ENCODE results near the gene NECTIN4.

NECTIN4 gene

DNA sequence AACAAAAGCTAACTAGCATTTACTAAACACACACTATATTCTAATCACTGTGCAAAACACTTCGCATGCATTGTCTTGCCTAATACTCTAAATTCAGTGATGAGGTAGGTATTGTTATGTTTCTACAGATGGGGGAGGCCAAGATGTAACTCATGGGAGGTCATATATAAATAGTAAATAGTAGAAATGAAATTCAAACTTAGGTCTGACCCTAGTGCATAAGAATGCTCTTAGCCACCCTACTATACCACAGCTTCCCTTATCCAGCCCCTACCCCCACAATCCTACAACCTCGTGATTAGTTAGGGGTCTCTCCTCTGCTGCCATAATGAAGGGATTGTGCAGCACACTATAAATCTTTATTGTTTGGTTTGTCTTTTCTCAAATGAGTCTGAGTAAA lies 25.2 kb upstream of the NECTIN4 start:
- no peak for TF ChIP-seq TCF12 (IDR thresholded peaks at IDR 0.05; ENCODE audit: low read depth)
- TF ChIP-seq, protein P1, sequence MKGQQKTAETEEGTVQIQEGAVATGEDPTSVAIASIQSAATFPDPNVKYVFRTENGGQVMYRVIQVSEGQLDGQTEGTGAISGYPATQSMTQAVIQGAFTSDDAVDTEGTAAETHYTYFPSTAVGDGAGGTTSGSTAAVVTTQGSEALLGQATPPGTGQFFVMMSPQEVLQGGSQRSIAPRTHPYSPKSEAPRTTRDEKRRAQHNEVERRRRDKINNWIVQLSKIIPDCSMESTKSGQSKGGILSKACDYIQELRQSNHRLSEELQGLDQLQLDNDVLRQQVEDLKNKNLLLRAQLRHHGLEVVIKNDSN (IDR thresholded peaks at IDR 0.05) = no peak
- TF ChIP-seq EGR1 (IDR thresholded peaks at IDR 0.05) = no peak
- no peak for TF ChIP-seq FOXM1 (IDR thresholded peaks at IDR 0.05; ENCODE audit: borderline replicate concordance, low read depth)
- TF ChIP-seq NFIC (IDR thresholded peaks at IDR 0.05) = no peak
- no peak for TF ChIP-seq CREB1 (IDR thresholded peaks at IDR 0.05; ENCODE audit: low read depth)
- TF ChIP-seq CEBPB (IDR thresholded peaks at IDR 0.05) = no peak
- TF ChIP-seq EP300 (IDR thresholded peaks at IDR 0.05; ENCODE audit: borderline replicate concordance) = no peak
- TF ChIP-seq ZBTB7A (IDR thresholded peaks at IDR 0.05; ENCODE audit: low read depth) = no peak
- TF ChIP-seq YY1 (IDR thresholded peaks at IDR 0.05; ENCODE audit: low read depth) = no peak
- TF ChIP-seq TEAD4 (IDR thresholded peaks at IDR 0.05) = no peak
- TF ChIP-seq RAD21 (IDR thresholded peaks at IDR 0.05; ENCODE audit: low read depth) = no peak
- TF ChIP-seq, protein P2, sequence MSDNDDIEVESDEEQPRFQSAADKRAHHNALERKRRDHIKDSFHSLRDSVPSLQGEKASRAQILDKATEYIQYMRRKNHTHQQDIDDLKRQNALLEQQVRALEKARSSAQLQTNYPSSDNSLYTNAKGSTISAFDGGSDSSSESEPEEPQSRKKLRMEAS (IDR thresholded peaks at IDR 0.05) = no peak
- TF ChIP-seq TAF1 (IDR thresholded peaks at IDR 0.05; ENCODE audit: low read depth) = no peak
- TF ChIP-seq, protein P3, sequence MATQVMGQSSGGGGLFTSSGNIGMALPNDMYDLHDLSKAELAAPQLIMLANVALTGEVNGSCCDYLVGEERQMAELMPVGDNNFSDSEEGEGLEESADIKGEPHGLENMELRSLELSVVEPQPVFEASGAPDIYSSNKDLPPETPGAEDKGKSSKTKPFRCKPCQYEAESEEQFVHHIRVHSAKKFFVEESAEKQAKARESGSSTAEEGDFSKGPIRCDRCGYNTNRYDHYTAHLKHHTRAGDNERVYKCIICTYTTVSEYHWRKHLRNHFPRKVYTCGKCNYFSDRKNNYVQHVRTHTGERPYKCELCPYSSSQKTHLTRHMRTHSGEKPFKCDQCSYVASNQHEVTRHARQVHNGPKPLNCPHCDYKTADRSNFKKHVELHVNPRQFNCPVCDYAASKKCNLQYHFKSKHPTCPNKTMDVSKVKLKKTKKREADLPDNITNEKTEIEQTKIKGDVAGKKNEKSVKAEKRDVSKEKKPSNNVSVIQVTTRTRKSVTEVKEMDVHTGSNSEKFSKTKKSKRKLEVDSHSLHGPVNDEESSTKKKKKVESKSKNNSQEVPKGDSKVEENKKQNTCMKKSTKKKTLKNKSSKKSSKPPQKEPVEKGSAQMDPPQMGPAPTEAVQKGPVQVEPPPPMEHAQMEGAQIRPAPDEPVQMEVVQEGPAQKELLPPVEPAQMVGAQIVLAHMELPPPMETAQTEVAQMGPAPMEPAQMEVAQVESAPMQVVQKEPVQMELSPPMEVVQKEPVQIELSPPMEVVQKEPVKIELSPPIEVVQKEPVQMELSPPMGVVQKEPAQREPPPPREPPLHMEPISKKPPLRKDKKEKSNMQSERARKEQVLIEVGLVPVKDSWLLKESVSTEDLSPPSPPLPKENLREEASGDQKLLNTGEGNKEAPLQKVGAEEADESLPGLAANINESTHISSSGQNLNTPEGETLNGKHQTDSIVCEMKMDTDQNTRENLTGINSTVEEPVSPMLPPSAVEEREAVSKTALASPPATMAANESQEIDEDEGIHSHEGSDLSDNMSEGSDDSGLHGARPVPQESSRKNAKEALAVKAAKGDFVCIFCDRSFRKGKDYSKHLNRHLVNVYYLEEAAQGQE (IDR thresholded peaks at IDR 0.05; ENCODE audit: low read depth) = no peak

DNA sequence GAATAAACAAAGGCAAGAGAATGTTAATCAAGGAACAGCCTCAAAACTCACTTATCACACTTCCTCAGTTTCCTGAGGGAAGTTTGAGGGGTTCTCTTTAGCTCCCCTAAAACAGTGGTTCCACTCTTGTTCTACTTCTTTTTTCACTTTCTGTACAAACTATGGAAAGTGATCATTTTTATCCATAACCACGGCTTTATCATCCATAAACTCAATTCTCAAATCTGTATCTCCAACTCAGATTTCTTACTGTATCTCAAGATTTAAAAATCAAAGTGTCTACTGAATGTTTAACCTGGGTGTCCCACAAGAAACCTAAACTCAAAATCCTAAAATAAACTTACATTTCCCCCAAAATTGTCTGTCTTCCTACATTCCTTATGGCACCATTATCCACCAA lies 24.6 kb upstream of the NECTIN4 start:
- TF ChIP-seq CEBPB (IDR thresholded peaks at IDR 0.05) (no peak), FOXM1 (IDR thresholded peaks at IDR 0.05; ENCODE audit: borderline replicate concordance, low read depth) (no peak), TAF1 (IDR thresholded peaks at IDR 0.05; ENCODE audit: low read depth) (no peak), ZBTB7A (IDR thresholded peaks at IDR 0.05; ENCODE audit: low read depth) (no peak)
- TF ChIP-seq, protein P3 (IDR thresholded peaks at IDR 0.05; ENCODE audit: low read depth) = no peak
- TF ChIP-seq, protein P2 (IDR thresholded peaks at IDR 0.05) = no peak

DNA sequence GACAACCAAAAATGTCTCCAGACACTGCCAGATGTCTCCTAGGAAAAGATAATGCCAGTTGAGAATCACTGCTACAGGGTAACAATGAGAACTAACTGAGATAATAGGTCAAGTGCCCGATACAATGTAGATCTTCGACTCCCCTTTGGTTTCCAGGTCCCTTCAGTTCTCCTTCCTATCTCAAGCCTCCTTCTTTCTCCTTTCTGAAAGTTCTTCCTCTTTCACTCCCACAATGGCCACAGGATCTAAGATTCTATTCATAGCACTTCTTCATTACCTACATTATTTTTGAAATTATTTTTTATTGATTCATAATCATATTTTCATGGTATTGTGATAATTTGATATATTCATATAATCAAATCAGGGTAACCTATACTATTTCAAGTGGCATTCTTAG lies 22.2 kb upstream of the NECTIN4 start:
- no peak for TF ChIP-seq CREB1 (IDR thresholded peaks at IDR 0.05; ENCODE audit: low read depth)

DNA sequence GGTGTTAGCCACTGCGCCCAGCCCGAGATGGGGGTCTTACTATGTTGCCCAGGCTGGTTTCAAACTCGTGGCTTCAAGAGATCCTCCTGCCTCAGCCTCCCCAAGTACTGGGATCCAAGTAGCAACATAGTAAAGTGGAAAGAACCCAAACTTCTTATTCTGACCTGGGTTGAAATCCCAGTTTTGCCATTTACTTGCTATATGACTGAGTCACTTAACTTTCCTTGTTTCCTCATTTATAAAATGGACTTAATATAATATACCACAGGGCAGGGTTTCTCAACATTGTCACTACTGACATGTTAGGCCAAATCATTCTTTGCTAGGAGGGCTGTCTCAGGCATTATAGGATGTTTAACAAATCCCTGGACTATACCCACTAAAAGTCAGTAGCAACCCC lies 21.8 kb upstream of the NECTIN4 start:
- no peak for TF ChIP-seq TCF12 (IDR thresholded peaks at IDR 0.05; ENCODE audit: low read depth)
- no peak for TF ChIP-seq EP300 (IDR thresholded peaks at IDR 0.05; ENCODE audit: borderline replicate concordance)
- TF ChIP-seq CREB1 (IDR thresholded peaks at IDR 0.05; ENCODE audit: low read depth) = no peak
- TF ChIP-seq TAF1 (IDR thresholded peaks at IDR 0.05; ENCODE audit: low read depth) = no peak
- TF ChIP-seq CEBPB (IDR thresholded peaks at IDR 0.05) = no peak
- no peak for TF ChIP-seq EGR1 (IDR thresholded peaks at IDR 0.05)

DNA sequence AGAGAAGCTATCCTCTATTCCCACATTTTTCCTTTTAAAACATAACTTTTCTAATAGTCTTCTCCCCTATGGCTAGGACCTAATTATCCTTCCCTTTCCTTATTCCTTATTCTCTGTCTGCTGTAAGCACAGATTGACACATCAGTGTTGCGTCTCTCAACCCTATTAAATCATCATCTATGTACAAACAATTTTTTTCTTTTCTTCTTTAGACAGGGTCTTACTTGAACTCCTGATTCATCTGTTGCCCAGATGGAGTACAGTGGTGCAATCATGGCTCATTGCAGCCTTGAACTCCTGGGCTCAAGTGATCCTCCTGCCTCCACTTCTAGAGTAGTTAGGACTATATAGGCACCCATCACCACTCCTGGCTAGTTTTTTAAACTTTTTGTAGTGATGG lies 17.1 kb upstream of the NECTIN4 start:
- TF ChIP-seq, protein P3 (IDR thresholded peaks at IDR 0.05; ENCODE audit: low read depth) = no peak
- TF ChIP-seq TCF12 (IDR thresholded peaks at IDR 0.05; ENCODE audit: low read depth) (no peak), EP300 (IDR thresholded peaks at IDR 0.05; ENCODE audit: borderline replicate concordance) (no peak), YY1 (IDR thresholded peaks at IDR 0.05; ENCODE audit: low read depth) (no peak), RAD21 (IDR thresholded peaks at IDR 0.05; ENCODE audit: low read depth) (no peak), CEBPB (IDR thresholded peaks at IDR 0.05) (no peak), EGR1 (IDR thresholded peaks at IDR 0.05) (no peak), FOXM1 (IDR thresholded peaks at IDR 0.05; ENCODE audit: borderline replicate concordance, low read depth) (no peak), TEAD4 (IDR thresholded peaks at IDR 0.05) (no peak), CREB1 (IDR thresholded peaks at IDR 0.05; ENCODE audit: low read depth) (no peak), NFIC (IDR thresholded peaks at IDR 0.05) (no peak), TAF1 (IDR thresholded peaks at IDR 0.05; ENCODE audit: low read depth) (no peak), ZBTB7A (IDR thresholded peaks at IDR 0.05; ENCODE audit: low read depth) (no peak)
- TF ChIP-seq, protein P2 (IDR thresholded peaks at IDR 0.05) = no peak
- TF ChIP-seq, protein P1 (IDR thresholded peaks at IDR 0.05) = no peak
